Tibial nerve (tissue), 4 donors: ENCODE results near the gene HS3ST6. TPM values are rescaled to one million over a fixed set of nuclear protein-coding genes. Genes with fewer than 3 reads are reported as not detected.

ENCODE experiments used
- DNase-seq, 2 donors: peaks; one replicate each; pipeline ENCODE4 v3.0.0-alpha.2; 2019; ENCODE audit warnings: low spot score in 2 of 2
- H3K27ac ChIP-seq, 4 donors: fragments of 200-600 bp; sonication (generic) in 3 of 4; one replicate each; pipeline ENCODE4 v1.5.1; 2017 to 2019; ENCODE audit warnings: mild to moderate bottlenecking in 1 of 4
- H3K27me3 ChIP-seq, 2 donors: fragments of 200-600 bp; sonication (generic) in 1 of 2; one replicate each; pipeline versions ENCODE4 v1.5.1 to v1.6.0; 2017 to 2019
- H3K36me3 ChIP-seq, 3 donors: fragments of 200-600 bp; sonication (generic); one replicate each; pipeline ENCODE4 v1.5.1; 2018 to 2019
- H3K4me1 ChIP-seq, 4 donors: fragments of 200-600 bp; sonication (generic) in 3 of 4; one replicate each; pipeline ENCODE4 v1.5.1; 2017 to 2019
- H3K4me3 ChIP-seq, 4 donors: fragments of 200-600 bp; sonication (generic) in 3 of 4; one replicate each; pipeline ENCODE4 v1.5.1; 2017 to 2019; ENCODE audit warnings: mild to moderate bottlenecking in 1 of 4, moderate library complexity in 1 of 4
- H3K9me3 ChIP-seq, 4 donors: fragments of 200-600 bp; sonication (generic) in 3 of 4; one replicate each; pipeline ENCODE4 v1.5.1; 2017 to 2019
- EP300 ChIP-seq, 2 donors: sonication (generic); formaldehyde crosslinking; IDR thresholded peaks; one replicate each; pipeline ENCODE4 v1.6.1; 2017; ENCODE audit warnings: antibody characterized with exemption in 2 of 2, mild to moderate bottlenecking in 1 of 2
- POLR2A ChIP-seq, 2 donors: fragments of 450-650 bp; IDR thresholded peaks; one replicate each; pipeline ENCODE4 v1.6.1; 2017; ENCODE audit warnings: antibody characterized with exemption in 2 of 2, mild to moderate bottlenecking in 2 of 2, moderate library complexity in 2 of 2
- WGBS, 2 donors: methylation state at CpG; one replicate each; pipeline ENCODE4 v1.1.5; 2018; 5-methylcytosine and 5-hydroxymethylcytosine counted together
- total RNA-seq, 4 donors: library from RNA; depleted of rRNA; stranded (reverse); fragments of >200 nt; gene quantifications; one replicate each; pipeline ENCODE4 v1.1.0, GENCODE V29; 2016
- TF ChIP-seq, protein P1 (sequence below), 5 experiments: fragments of 200-600 bp in 3 of 5; fragments of 450-650 bp in 2 of 5; sonication (generic) in 3 of 5; IDR thresholded peaks; one replicate each; pipeline ENCODE4 v1.5.1; 2016 to 2019; ENCODE audit warnings: antibody characterized with exemption in 5 of 5, mild to moderate bottlenecking in 3 of 5, moderate library complexity in 2 of 5

HS3ST6 gene
- total RNA-seq, 4 donors from 2014 or later: not detected

DNA sequence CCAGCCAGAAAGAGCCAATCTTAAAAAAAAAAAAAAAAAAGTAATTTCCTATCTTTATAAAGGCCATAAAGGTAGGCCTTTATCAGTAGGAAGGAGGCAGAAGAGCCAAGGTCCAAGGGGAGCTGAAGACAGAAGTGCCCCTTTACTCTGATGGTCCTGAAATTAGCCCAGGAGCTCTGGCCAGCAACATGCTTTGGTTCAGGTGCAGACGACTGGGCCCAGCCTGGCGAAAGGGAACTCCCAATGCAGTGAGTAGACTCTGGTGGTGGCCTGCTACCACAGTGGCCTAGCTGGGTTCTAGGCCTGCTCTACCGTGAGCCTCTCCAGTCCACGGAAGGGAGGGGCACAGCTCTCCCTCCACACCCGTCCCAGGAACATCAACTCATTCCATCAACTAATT, 23.1 kb downstream of the HS3ST6 start:
- Histone ChIP-seq H3K27ac (no peak overlapping the region), H3K36me3 (no peaks in the 10 kb centered on the region), H3K27me3 (peaks cover 0 to 40% of the 10 kb centered on the region in 2 donors), H3K9me3 (no peaks in the 10 kb centered on the region), H3K4me3 (no peak overlapping the region), H3K4me1 (no peaks in the 10 kb centered on the region)
- TF ChIP-seq, protein P1, sequence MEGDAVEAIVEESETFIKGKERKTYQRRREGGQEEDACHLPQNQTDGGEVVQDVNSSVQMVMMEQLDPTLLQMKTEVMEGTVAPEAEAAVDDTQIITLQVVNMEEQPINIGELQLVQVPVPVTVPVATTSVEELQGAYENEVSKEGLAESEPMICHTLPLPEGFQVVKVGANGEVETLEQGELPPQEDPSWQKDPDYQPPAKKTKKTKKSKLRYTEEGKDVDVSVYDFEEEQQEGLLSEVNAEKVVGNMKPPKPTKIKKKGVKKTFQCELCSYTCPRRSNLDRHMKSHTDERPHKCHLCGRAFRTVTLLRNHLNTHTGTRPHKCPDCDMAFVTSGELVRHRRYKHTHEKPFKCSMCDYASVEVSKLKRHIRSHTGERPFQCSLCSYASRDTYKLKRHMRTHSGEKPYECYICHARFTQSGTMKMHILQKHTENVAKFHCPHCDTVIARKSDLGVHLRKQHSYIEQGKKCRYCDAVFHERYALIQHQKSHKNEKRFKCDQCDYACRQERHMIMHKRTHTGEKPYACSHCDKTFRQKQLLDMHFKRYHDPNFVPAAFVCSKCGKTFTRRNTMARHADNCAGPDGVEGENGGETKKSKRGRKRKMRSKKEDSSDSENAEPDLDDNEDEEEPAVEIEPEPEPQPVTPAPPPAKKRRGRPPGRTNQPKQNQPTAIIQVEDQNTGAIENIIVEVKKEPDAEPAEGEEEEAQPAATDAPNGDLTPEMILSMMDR (IDR thresholded peaks at IDR 0.05): no peak
- TF ChIP-seq EP300 (IDR thresholded peaks at IDR 0.05): no peak
- TF ChIP-seq POLR2A (IDR thresholded peaks at IDR 0.05): no peak
- WGBS, 2 donors: 72 to 74% methylated on average over 5 of the region's 5 CpGs
- no peak for DNase-seq

DNA sequence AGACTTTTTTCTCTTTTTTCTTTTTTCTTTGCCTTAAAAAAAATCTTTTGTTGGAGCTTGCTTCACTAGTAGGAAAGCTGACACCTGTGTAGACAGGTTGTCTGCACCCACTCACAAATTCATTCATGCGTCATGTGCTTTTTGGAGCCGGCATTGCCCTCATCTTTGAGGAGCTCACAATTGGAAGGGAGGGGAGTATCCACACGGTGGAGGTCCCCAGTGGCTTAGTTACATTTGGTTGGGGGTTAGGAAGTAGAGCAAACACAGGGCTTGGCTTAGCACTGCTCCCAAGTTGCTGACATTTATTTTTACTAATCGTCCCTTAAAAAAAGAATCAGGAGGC, 27.5 kb downstream of the HS3ST6 start:
- no peak overlapping the region for H3K4me3 ChIP-seq
- 47% methylated on average over 4 of the region's 4 CpGs for WGBS, 2 donors
- DNase-seq: no peak
- no peak overlapping the region for H3K27ac ChIP-seq
- H3K4me1 ChIP-seq: no peaks in the 10 kb centered on the region
- H3K27me3 ChIP-seq: peaks cover 0 to 29% of the 10 kb centered on the region in 2 donors
- TF ChIP-seq EP300 (IDR thresholded peaks at IDR 0.05) (no peak), POLR2A (IDR thresholded peaks at IDR 0.05) (no peak)
- TF ChIP-seq, protein P1 (IDR thresholded peaks at IDR 0.05): no peak
- no peaks in the 10 kb centered on the region for H3K36me3 ChIP-seq
- H3K9me3 ChIP-seq: no peaks in the 10 kb centered on the region

DNA sequence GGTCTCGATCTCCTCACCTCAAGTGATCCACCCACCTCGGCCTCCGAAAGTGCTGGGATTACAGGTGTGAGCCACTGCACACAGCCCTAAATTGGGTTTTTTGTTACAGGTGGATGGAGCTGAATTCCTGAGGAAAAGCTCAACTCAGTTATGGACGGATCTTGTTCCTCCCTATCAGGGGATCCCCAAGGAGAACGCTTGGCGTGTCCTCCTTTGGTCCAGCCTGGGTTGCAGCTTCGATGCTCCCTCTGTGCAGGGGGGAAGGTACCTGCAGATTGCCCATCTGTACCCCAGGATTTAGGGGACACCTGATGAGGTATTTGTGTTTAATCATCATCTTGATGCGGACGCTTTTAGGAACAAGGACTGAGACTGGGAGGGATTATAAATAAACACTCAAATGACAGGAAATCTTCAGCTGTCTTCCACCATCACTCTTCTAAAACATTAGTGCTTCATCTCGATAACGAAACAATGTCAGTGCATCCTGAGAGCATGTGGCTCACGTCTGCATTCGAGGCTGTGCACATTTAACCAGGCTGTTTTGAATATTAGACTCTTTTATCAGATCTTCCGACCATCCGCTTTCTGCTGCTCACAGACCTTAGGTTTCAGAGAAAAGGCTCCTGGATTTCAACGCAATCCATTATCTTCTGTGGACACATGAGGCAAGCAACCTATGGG, 28.0 kb downstream of the HS3ST6 start:
- Histone ChIP-seq H3K27me3 (peaks cover 0 to 29% of the 10 kb centered on the region in 2 donors), H3K4me1 (no peaks in the 10 kb centered on the region), H3K27ac (no peak overlapping the region), H3K4me3 (no peak overlapping the region), H3K36me3 (no peaks in the 10 kb centered on the region), H3K9me3 (no peaks in the 10 kb centered on the region)
- no peak for DNase-seq
- WGBS, 2 donors: 76 to 77% methylated on average over 15 to 16 of the region's 16 CpGs
- no peak for TF ChIP-seq EP300 (IDR thresholded peaks at IDR 0.05)
- TF ChIP-seq, protein P1 (IDR thresholded peaks at IDR 0.05): no peak
- TF ChIP-seq POLR2A (IDR thresholded peaks at IDR 0.05): no peak

DNA sequence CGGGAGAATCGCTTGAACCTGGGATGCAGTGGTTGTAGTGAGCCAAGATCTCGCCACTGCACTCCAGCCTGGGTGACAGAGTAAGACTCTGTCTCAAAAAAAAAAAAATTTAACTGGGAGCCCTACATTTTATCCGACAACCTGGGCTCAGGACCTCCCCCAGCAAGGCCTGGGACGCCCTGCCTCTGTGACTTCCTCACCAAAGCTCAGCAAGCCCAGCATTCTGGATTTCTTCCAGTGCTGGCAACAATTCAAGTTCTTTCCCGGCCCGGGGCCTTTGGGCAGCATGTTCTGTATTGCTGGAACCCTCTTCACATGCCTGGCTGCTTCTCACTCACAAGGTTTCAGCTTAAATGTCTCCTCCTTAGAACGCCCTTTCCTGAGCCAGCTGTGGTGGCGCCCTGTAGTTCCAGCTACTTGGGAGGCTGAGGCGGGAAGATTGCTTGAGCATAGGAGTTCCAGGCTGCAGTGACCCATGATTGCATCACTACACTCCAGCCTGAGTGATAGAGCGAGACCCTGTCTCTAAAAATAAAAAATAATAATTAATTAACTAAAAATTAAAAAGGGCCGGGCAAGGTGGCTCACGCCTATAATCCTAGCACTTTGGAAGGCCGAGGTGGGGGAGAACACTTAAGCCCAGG, 30.4 kb downstream of the HS3ST6 start:
- Histone ChIP-seq H3K9me3 (no peaks in the 10 kb centered on the region), H3K36me3 (no peaks in the 10 kb centered on the region), H3K4me1 (no peaks in the 10 kb centered on the region), H3K27ac (no peak overlapping the region), H3K4me3 (no peak overlapping the region), H3K27me3 (peaks cover 0 to 38% of the 10 kb centered on the region in 2 donors)
- WGBS, 2 donors: 75% methylated on average over 14 of the region's 14 CpGs
- TF ChIP-seq, protein P1 (IDR thresholded peaks at IDR 0.05): no peak
- TF ChIP-seq POLR2A (IDR thresholded peaks at IDR 0.05) (no peak), EP300 (IDR thresholded peaks at IDR 0.05) (no peak)
- no peak for DNase-seq

GRCh38 chr16:1884889-1885288, 33.3 kb downstream of the HS3ST6 start:
- Histone ChIP-seq H3K4me3 (no peak overlapping the region), H3K36me3 (no peaks in the 10 kb centered on the region), H3K27ac (no peak overlapping the region), H3K4me1 (no peaks in the 10 kb centered on the region), H3K27me3 (peaks cover 0 to 49% of the 10 kb centered on the region in 2 donors), H3K9me3 (no peaks in the 10 kb centered on the region)
- TF ChIP-seq, protein P1 (IDR thresholded peaks at IDR 0.05): no peak
- TF ChIP-seq EP300 (IDR thresholded peaks at IDR 0.05) (no peak), POLR2A (IDR thresholded peaks at IDR 0.05) (no peak)
- WGBS, 2 donors: 68 to 80% methylated on average over 5 of the region's 5 CpGs
- DNase-seq: no peak
